Ovary (tissue), 3 donors: ENCODE data around the gene RGS6.

Source experiments
- CTCF ChIP-seq, 3 donors: fragments of 450-650 bp in 2 of 3; fragments of 200-600 bp in 1 of 3; IDR thresholded peaks; one replicate each; pipeline versions ENCODE4 v1.5.1 to v1.8.0; 2016 to 2022; ENCODE audit warnings: antibody characterized with exemption in 3 of 3, mild to moderate bottlenecking in 1 of 3
- POLR2A ChIP-seq: fragments of 450-650 bp; IDR thresholded peaks from one replicate; pipeline ENCODE4 v1.6.1; 2017; ENCODE audit warnings: antibody characterized with exemption, mild to moderate bottlenecking, moderate library complexity
- donor health status: DM: no; HTN: no; CAD: no.

- TF ChIP-seq CTCF (IDR thresholded peaks at IDR 0.05) (no peak), POLR2A (no peak)
Measured at GRCh38 chr14:72558721-72559120, 626.5 kb downstream of the RGS6 start.
